NT2/D1 (cell line): Measurements from ENCODE around the gene EXD2.

Source experiments
- YY1 ChIP-seq: IDR thresholded peaks from 2 replicates; pipeline ENCODE4 v1.6.1; 2011; ENCODE audit not compliant: insufficient read length, insufficient read depth
- ZNF274 ChIP-seq: IDR thresholded peaks from 2 replicates; pipeline ENCODE4 v1.6.1; 2011; ENCODE audit warnings: mild to moderate bottlenecking, low read depth, low read length

DNA sequence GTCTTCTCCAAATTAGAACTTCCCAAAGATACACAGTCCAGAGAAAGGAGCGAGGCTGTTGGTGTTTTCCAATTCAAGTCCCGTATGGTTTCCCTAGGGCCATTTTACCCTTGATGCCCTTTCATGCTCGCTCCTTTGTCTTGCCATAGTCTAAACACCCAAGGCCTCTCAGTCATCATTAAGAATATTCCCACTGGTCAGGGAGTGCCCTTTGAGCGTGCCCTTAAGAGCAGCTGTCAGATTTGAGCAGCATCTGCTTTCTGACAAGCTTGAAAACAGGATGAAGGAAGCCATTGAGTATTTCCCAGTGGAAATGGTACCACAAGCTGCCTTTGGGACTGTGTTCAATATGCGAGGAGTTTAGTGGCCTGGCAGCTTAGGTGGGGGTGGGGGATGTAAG, 58.3 kb downstream of the EXD2 start:
- TF ChIP-seq YY1 (no peak), ZNF274 (no peak)
